SK-N-SH (cell line): ENCODE measurements around the gene ASTN2. TPM values are rescaled to one million over a fixed set of nuclear protein-coding genes. Genes with fewer than 3 reads are reported as not detected.

ENCODE experiments used
- CTCF ChIA-PET: fragments of 300-600, 350-600 bp; formaldehyde crosslinking; extraction: SDS; loops from one replicate; lab custom pipeline; 2021; lab: Yijun Ruan, JAX
- POLR2A ChIA-PET: fragments of 350-600 bp; sonication (Branson Sonifier 250); formaldehyde crosslinking; extraction: SDS; loops from one replicate; lab custom pipeline; 2020; ENCODE audit warnings: antibody characterized with exemption, inconsistent platforms; lab: Yijun Ruan, JAX
- DNase-seq: peaks from one replicate; pipeline ENCODE4 v3.0.0; 2012
- H2AFZ ChIP-seq: fragments of 200-600 bp; sonication (generic); 2 replicates; pipeline ENCODE4 v1.8.1; 2016; ENCODE audit warnings: antibody characterized with exemption, mild to moderate bottlenecking, low read depth
- H3F3A ChIP-seq: fragments of 200-600 bp; sonication (generic); replicated peaks from 2 replicates; pipeline ENCODE3; 2016; ENCODE audit warnings: antibody characterized with exemption, mild to moderate bottlenecking; ENCODE audit not compliant: insufficient read depth
- H3K27ac ChIP-seq, 2 experiments: fragments of 200-500 bp in 1 of 2; fragments of 200-600 bp in 1 of 2; sonication (Bioruptor generic) in 1 of 2; sonication (generic), shearing (Covaris generic) in 1 of 2; 2 replicates each; pipeline versions ENCODE4 v1.5.1 to v1.6.1; 2014 to 2016; ENCODE audit warnings: low read depth in 2 of 2, inconsistent platforms in 1 of 2, low read length in 1 of 2, mild to moderate bottlenecking in 1 of 2, mixed read lengths in 1 of 2
- H3K27me3 ChIP-seq: fragments of 200-600 bp; sonication (generic), shearing (Covaris generic); 2 replicates; pipeline ENCODE4 v1.6.1; 2016; ENCODE audit warnings: mixed run types; ENCODE audit not compliant: insufficient read depth
- H3K36me3 ChIP-seq, 2 experiments: fragments of 200-500 bp in 1 of 2; fragments of 200-600 bp in 1 of 2; sonication (Bioruptor generic) in 1 of 2; sonication (generic) in 1 of 2; replicated peaks in 1 of 2; 2 replicates each; pipeline versions ENCODE3 to v1.5.1; 2014 to 2016; ENCODE audit warnings: low read length in 1 of 2, mild to moderate bottlenecking in 1 of 2; ENCODE audit not compliant: insufficient read depth in 2 of 2, control insufficient read depth in 1 of 2
- H3K4me1 ChIP-seq, 2 experiments: fragments of 200-500 bp in 1 of 2; fragments of 200-600 bp in 1 of 2; sonication (Bioruptor generic) in 1 of 2; sonication (generic), shearing (Covaris generic) in 1 of 2; 2 replicates each; pipeline versions ENCODE4 v1.5.1 to v1.6.1; 2014 to 2016; ENCODE audit warnings: low read depth in 1 of 2, low read length in 1 of 2, mixed run types in 1 of 2; ENCODE audit not compliant: insufficient read depth in 2 of 2, control insufficient read depth in 1 of 2
- H3K4me2 ChIP-seq: fragments of 200-600 bp; sonication (generic), shearing (Covaris generic); 2 replicates; pipeline ENCODE4 v1.6.1; 2017; ENCODE audit warnings: mixed run types
- H3K4me3 ChIP-seq, 2 experiments: fragments of 200-500 bp in 1 of 2; fragments of 200-600 bp in 1 of 2; sonication (Bioruptor generic) in 1 of 2; sonication (generic), shearing (Covaris generic) in 1 of 2; 2 replicates each; pipeline versions ENCODE4 v1.5.1 to v1.8.1; 2014 to 2016; ENCODE audit warnings: low read depth in 2 of 2, inconsistent platforms in 1 of 2, low read length in 1 of 2, mild to moderate bottlenecking in 1 of 2, mixed read lengths in 1 of 2, moderate library complexity in 1 of 2
- H3K79me2 ChIP-seq: fragments of 200-600 bp; sonication (generic); 2 replicates; pipeline ENCODE4 v1.8.1; 2017; ENCODE audit warnings: mild to moderate bottlenecking; ENCODE audit not compliant: insufficient read depth
- H3K9ac ChIP-seq: fragments of 200-600 bp; sonication (generic); 2 replicates; pipeline ENCODE4 v1.6.1; 2017; ENCODE audit warnings: mixed run types
- H3K9me2 ChIP-seq: fragments of 200-600 bp; sonication (generic); 2 replicates; pipeline ENCODE4 v1.6.1; 2017; ENCODE audit warnings: mixed run types
- H3K9me3 ChIP-seq: fragments of 200-600 bp; sonication (generic); 2 replicates; pipeline ENCODE4 v1.6.1; 2017; ENCODE audit warnings: mixed run types, mild to moderate bottlenecking, moderate library complexity
- H4K20me1 ChIP-seq: fragments of 200-600 bp; sonication (generic); 2 replicates; pipeline ENCODE4 v1.6.1; 2017; ENCODE audit warnings: mild to moderate bottlenecking, mixed run types; ENCODE audit not compliant: insufficient read depth
- CHD2 ChIP-seq: fragments of 150-350 bp; IDR thresholded peaks from 2 replicates; pipeline ENCODE4 v1.6.1; 2018; ENCODE audit warnings: low read length; ENCODE audit not compliant: partially characterized antibody
- EZH2phosphoT487 ChIP-seq: fragments of 200-600 bp; sonication (generic); IDR thresholded peaks from 2 replicates; pipeline ENCODE4 v1.6.1; 2017; ENCODE audit warnings: low read depth, mixed run types, mild to moderate bottlenecking, antibody characterized with exemption, moderate library complexity, borderline replicate concordance
- FOXM1 ChIP-seq: IDR thresholded peaks from 2 replicates; pipeline ENCODE4 v1.4.0; 2012; ENCODE audit warnings: low read depth, mild to moderate bottlenecking
- GABPA ChIP-seq: IDR thresholded peaks from 2 replicates; pipeline ENCODE4 v1.4.0; 2012; ENCODE audit warnings: low read depth, mild to moderate bottlenecking
- IRF3 ChIP-seq: fragments of 150-350 bp; IDR thresholded peaks from 2 replicates; pipeline ENCODE4 v1.6.1; 2016; ENCODE audit warnings: mild to moderate bottlenecking, low read depth, low read length
- NFIC ChIP-seq: IDR thresholded peaks from 2 replicates; pipeline ENCODE4 v1.4.0; 2012; ENCODE audit warnings: borderline replicate concordance
- NRF1 ChIP-seq: IDR thresholded peaks from 2 replicates; pipeline ENCODE4 v1.6.1; 2012; ENCODE audit warnings: low read depth, mild to moderate bottlenecking, low read length
- RCOR1 ChIP-seq: fragments of 150-350 bp; IDR thresholded peaks from 2 replicates; pipeline ENCODE4 v1.6.1; 2017; ENCODE audit warnings: antibody characterized with exemption, low read length
- RXRA ChIP-seq: IDR thresholded peaks from 2 replicates; pipeline ENCODE4 v1.4.0; 2012; ENCODE audit warnings: low read depth, mild to moderate bottlenecking, borderline replicate concordance
- SMC3 ChIP-seq: IDR thresholded peaks from 2 replicates; pipeline ENCODE4 v1.6.1; 2012; ENCODE audit warnings: low read depth, low read length, improper control_type of control experiment
- TAF1 ChIP-seq: IDR thresholded peaks from 2 replicates; pipeline ENCODE4 v1.6.1; 2012; ENCODE audit warnings: low read depth, mild to moderate bottlenecking, low read length, moderate library complexity, borderline replicate concordance
- ZBTB33 ChIP-seq: IDR thresholded peaks from 2 replicates; pipeline ENCODE4 v1.4.0; 2012; ENCODE audit warnings: low read depth, borderline replicate concordance
- WGBS: methylation state at CpG from one replicate; pipeline ENCODE4 v1.1.6; 2017; ENCODE audit warnings: low lambda C conversion rate; 5-methylcytosine and 5-hydroxymethylcytosine counted together
- polyA plus RNA-seq, 3 experiments: library from polyadenylated mRNA; depleted of rRNA; stranded (reverse); fragments of >200 nt; gene quantifications; 2 replicates each; pipeline ENCODE4 v1.2.3, GENCODE V29; 2012
- TF ChIP-seq, protein P1 (sequence below): fragments of 150-350 bp; IDR thresholded peaks from 2 replicates; pipeline ENCODE4 v1.6.1; 2017; ENCODE audit warnings: antibody characterized with exemption, low read length, low read depth, borderline replicate concordance
- TF ChIP-seq, protein P2 (sequence below): IDR thresholded peaks from 2 replicates; pipeline ENCODE4 v1.4.0; 2012; ENCODE audit warnings: low read depth, borderline replicate concordance
- TF ChIP-seq, protein P3 (sequence below): fragments of 200-600 bp; sonication (generic); IDR thresholded peaks from 2 replicates; pipeline ENCODE4 v1.6.1; 2017; ENCODE audit warnings: antibody characterized with exemption, mild to moderate bottlenecking, moderate library complexity

Gene ASTN2
- polyA plus RNA-seq, 1 of the 3 experiments (the other 2 are of a cell fraction), result 6.6 TPM

DNA sequence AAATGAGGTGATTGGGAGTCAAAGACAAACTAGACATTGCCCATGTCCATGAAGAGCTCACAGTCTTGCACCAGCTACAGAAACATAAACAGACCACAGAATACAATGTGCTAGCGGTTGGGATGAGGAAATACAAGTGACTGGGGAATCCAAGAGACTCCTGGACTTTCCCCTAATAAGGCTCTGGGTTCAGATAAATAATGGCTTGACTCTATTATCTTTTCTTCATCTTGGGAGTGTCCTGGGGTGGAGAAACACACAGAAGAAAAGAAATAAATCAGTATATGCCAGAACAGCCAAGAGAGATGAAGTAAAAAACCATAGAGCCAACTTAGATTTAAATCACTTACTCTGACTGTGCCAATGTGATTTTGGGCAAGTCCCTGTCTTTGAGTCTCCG is 1033.5 kb downstream of the ASTN2 start:
- Histone ChIP-seq H3K9ac (no peak overlapping the region), H3K27me3 (no peaks in the 10 kb centered on the region), H2AFZ (no peak overlapping the region), H3F3A (peaks cover 47% of the 10 kb centered on the region), H3K4me1 (peaks cover 3 to 12% of the 10 kb centered on the region in 2 experiments; a peak in 2 of 4 replicates), H3K9me2 (no peaks in the 10 kb centered on the region), H4K20me1 (peaks cover 18% of the 10 kb centered on the region)
- no peak for DNase-seq
- CTCF ChIA-PET, result no interaction called here
- TF ChIP-seq FOXM1 (no peak), EZH2phosphoT487 (no peak), GABPA (no peak), ZBTB33 (no peak), NRF1 (no peak), TAF1 (no peak), SMC3 (no peak), RXRA (no peak), CHD2 (no peak), IRF3 (no peak), NFIC (no peak), RCOR1 (no peak)
- TF ChIP-seq, protein P1, sequence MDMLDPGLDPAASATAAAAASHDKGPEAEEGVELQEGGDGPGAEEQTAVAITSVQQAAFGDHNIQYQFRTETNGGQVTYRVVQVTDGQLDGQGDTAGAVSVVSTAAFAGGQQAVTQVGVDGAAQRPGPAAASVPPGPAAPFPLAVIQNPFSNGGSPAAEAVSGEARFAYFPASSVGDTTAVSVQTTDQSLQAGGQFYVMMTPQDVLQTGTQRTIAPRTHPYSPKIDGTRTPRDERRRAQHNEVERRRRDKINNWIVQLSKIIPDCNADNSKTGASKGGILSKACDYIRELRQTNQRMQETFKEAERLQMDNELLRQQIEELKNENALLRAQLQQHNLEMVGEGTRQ, result no peak
- TF ChIP-seq, protein P2, sequence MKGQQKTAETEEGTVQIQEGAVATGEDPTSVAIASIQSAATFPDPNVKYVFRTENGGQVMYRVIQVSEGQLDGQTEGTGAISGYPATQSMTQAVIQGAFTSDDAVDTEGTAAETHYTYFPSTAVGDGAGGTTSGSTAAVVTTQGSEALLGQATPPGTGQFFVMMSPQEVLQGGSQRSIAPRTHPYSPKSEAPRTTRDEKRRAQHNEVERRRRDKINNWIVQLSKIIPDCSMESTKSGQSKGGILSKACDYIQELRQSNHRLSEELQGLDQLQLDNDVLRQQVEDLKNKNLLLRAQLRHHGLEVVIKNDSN, result no peak
- TF ChIP-seq, protein P3, sequence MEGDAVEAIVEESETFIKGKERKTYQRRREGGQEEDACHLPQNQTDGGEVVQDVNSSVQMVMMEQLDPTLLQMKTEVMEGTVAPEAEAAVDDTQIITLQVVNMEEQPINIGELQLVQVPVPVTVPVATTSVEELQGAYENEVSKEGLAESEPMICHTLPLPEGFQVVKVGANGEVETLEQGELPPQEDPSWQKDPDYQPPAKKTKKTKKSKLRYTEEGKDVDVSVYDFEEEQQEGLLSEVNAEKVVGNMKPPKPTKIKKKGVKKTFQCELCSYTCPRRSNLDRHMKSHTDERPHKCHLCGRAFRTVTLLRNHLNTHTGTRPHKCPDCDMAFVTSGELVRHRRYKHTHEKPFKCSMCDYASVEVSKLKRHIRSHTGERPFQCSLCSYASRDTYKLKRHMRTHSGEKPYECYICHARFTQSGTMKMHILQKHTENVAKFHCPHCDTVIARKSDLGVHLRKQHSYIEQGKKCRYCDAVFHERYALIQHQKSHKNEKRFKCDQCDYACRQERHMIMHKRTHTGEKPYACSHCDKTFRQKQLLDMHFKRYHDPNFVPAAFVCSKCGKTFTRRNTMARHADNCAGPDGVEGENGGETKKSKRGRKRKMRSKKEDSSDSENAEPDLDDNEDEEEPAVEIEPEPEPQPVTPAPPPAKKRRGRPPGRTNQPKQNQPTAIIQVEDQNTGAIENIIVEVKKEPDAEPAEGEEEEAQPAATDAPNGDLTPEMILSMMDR, result no peak
- TF ChIP-seq, all 33 proteins: peak for 0
- 91% methylated on average over 2 of the region's 2 CpGs for WGBS
- POLR2A ChIA-PET, result no interaction called here
- Histone ChIP-seq H3K9me3 (no peaks in the 10 kb centered on the region), H3K36me3 (peaks cover 53 to 80% of the 10 kb centered on the region in 2 experiments), H3K4me2 (no peak overlapping the region), H3K79me2 (peaks cover 3% of the 10 kb centered on the region; the same call in 1 of the 2 replicates), H3K27ac (no peak overlapping the region; a peak in 1 of 4 replicates), H3K4me3 (no peak overlapping the region)
